H1 (cell line): ENCODE measurements around the gene RBM19. TPM values are rescaled to one million over a fixed set of nuclear protein-coding genes. Genes with fewer than 3 reads are reported as not detected.

Source experiments
- CTCF ChIA-PET: fragments of 300-600 bp; sonication (Branson Sonifier 250); formaldehyde crosslinking; loops from one replicate; lab custom pipeline; 2021; ENCODE audit not compliant: partially characterized antibody; lab: Charles Lee
- POLR2A ChIA-PET: fragments of 300-600 bp; sonication (Branson Sonifier 250); formaldehyde crosslinking; loops from one replicate; lab custom pipeline; 2021; ENCODE audit warnings: inconsistent platforms; ENCODE audit not compliant: partially characterized antibody; lab: Charles Lee
- DNase-seq, 2 experiments: peaks; one replicate each; pipeline versions ENCODE4 v3.0.0 to v3.0.0-alpha.2; 2010 to 2022; ENCODE audit warnings: low spot score in 2 of 2, low read depth in 1 of 2, mixed read lengths in 1 of 2
- FAIRE-seq: peaks from 2 replicates; lab custom pipeline; 2011; peaks lifted over from hg19 to GRCh38; lab: Jason Lieb, UNC
- H2AFZ ChIP-seq: 2 replicates; pipeline ENCODE4 v1.8.1; 2012; ENCODE audit warnings: low read length, inconsistent platforms
- H2AK5ac ChIP-seq: 2 replicates; pipeline ENCODE4 v1.6.1; 2013; ENCODE audit warnings: low read depth, low read length
- H2BK120ac ChIP-seq: replicated peaks from 2 replicates; pipeline ENCODE3; 2013; ENCODE audit warnings: low read depth, low read length, inconsistent platforms
- H2BK12ac ChIP-seq: 2 replicates; pipeline ENCODE4 v1.6.1; 2013; ENCODE audit warnings: low read depth, low read length
- H2BK15ac ChIP-seq: 2 replicates; pipeline ENCODE4 v1.6.1; 2013; ENCODE audit warnings: low read length
- H2BK20ac ChIP-seq: 2 replicates; pipeline ENCODE4 v1.6.1; 2013; ENCODE audit warnings: low read length
- H2BK5ac ChIP-seq: 2 replicates; pipeline ENCODE4 v1.6.1; 2013; ENCODE audit warnings: low read depth, low read length
- H3K14ac ChIP-seq: 2 replicates; pipeline ENCODE4 v1.6.1; 2013; ENCODE audit warnings: inconsistent platforms; ENCODE audit not compliant: insufficient read length
- H3K18ac ChIP-seq: 2 replicates; pipeline ENCODE4 v1.6.1; 2013; ENCODE audit warnings: low read length; ENCODE audit errors: extremely low read depth
- H3K23ac ChIP-seq: 2 replicates; pipeline ENCODE4 v1.6.1; 2013; ENCODE audit warnings: inconsistent platforms; ENCODE audit not compliant: insufficient read length
- H3K23me2 ChIP-seq: 2 replicates; pipeline ENCODE4 v1.6.1; 2013; ENCODE audit warnings: low read depth, low read length
- H3K27ac ChIP-seq: 2 replicates; pipeline ENCODE4 v1.6.1; 2011; ENCODE audit warnings: low read depth, low read length, inconsistent platforms
- H3K27me3 ChIP-seq, 4 experiments: replicated peaks in 1 of 4; 1 replicate in 1 of 4; 2 replicates in 3 of 4; pipeline versions ENCODE4 v1.6.1 to v1.8.1; 2011 to 2013; ENCODE audit warnings: low read length in 3 of 4, mild to moderate bottlenecking in 3 of 4, inconsistent platforms in 2 of 4, mixed read lengths in 2 of 4, moderate library complexity in 1 of 4; ENCODE audit not compliant: control insufficient read depth in 3 of 4, insufficient read depth in 3 of 4; ENCODE audit errors: extremely low read depth in 1 of 4
- H3K36me3 ChIP-seq, 4 experiments: 2 replicates each; pipeline versions ENCODE4 v1.6.1 to v1.8.1; 2011 to 2013; ENCODE audit warnings: mild to moderate bottlenecking in 4 of 4, low read length in 3 of 4, moderate library complexity in 2 of 4, control low read depth in 1 of 4, inconsistent platforms in 1 of 4; ENCODE audit not compliant: insufficient read depth in 4 of 4, control insufficient read depth in 2 of 4
- H3K4ac ChIP-seq: replicated peaks from 2 replicates; pipeline ENCODE3; 2013; ENCODE audit warnings: low read length, low read depth, mixed read lengths, inconsistent platforms; ENCODE audit not compliant: insufficient read length
- H3K4me1 ChIP-seq, 4 experiments: replicated peaks in 1 of 4; 1 replicate in 1 of 4; 2 replicates in 3 of 4; pipeline versions ENCODE4 v1.6.1 to v1.8.1; 2011 to 2013; ENCODE audit warnings: low read length in 3 of 4, inconsistent platforms in 2 of 4, mixed read lengths in 1 of 4; ENCODE audit not compliant: insufficient read depth in 4 of 4, control insufficient read depth in 3 of 4
- H3K4me2 ChIP-seq, 2 experiments: 2 replicates each; pipeline versions ENCODE4 v1.6.1 to v1.8.1; 2011 to 2013; ENCODE audit warnings: low read depth in 2 of 2, low read length in 2 of 2, control low read depth in 1 of 2, inconsistent platforms in 1 of 2, mild to moderate bottlenecking in 1 of 2; ENCODE audit not compliant: insufficient read depth in 1 of 2
- H3K4me3 ChIP-seq, 4 experiments: fragments of 200-600, 300-600 bp in 1 of 4; sonication (generic), shearing (Covaris generic), sonication (Bioruptor Twin) in 1 of 4; 2 replicates each; pipeline versions ENCODE4 v1.5.1 to v1.8.1; 2011 to 2016; ENCODE audit warnings: low read length in 4 of 4, low read depth in 3 of 4, control low read depth in 2 of 4, inconsistent platforms in 2 of 4, mild to moderate bottlenecking in 2 of 4, mixed read lengths in 1 of 4, moderate library complexity in 1 of 4; ENCODE audit not compliant: insufficient read depth in 2 of 4; ENCODE audit errors: extremely low read depth in 1 of 4
- H3K56ac ChIP-seq: replicated peaks from 2 replicates; pipeline ENCODE3; 2013; ENCODE audit warnings: low read depth, mild to moderate bottlenecking, mixed read lengths, low read length, inconsistent platforms; ENCODE audit not compliant: insufficient read length
- H3K79me1 ChIP-seq: 2 replicates; pipeline ENCODE4 v1.6.1; 2013; ENCODE audit warnings: low read depth, low read length, control low read depth
- H3K79me2 ChIP-seq, 2 experiments: 2 replicates each; pipeline versions ENCODE4 v1.6.1 to v1.8.1; 2012 to 2013; ENCODE audit warnings: low read length in 2 of 2, mild to moderate bottlenecking in 2 of 2, inconsistent platforms in 1 of 2; ENCODE audit not compliant: insufficient read depth in 2 of 2, control insufficient read depth in 1 of 2
- H3K9ac ChIP-seq, 4 experiments: replicated peaks in 1 of 4; 1 replicate in 1 of 4; 2 replicates in 3 of 4; pipeline versions ENCODE4 v1.6.1 to v1.8.1; 2011 to 2013; ENCODE audit warnings: low read depth in 3 of 4, low read length in 3 of 4, control low read depth in 2 of 4, mild to moderate bottlenecking in 2 of 4, moderate library complexity in 2 of 4, inconsistent platforms in 1 of 4; ENCODE audit errors: extremely low read depth in 1 of 4
- H3K9me3 ChIP-seq, 2 experiments: 2 replicates each; pipeline versions ENCODE4 v1.6.1 to v1.8.1; 2012 to 2013; ENCODE audit warnings: mild to moderate bottlenecking in 2 of 2, moderate library complexity in 2 of 2, control low read depth in 1 of 2, inconsistent platforms in 1 of 2, low read depth in 1 of 2, low read length in 1 of 2, mixed read lengths in 1 of 2; ENCODE audit not compliant: insufficient read depth in 2 of 2
- H4K20me1 ChIP-seq, 2 experiments: replicated peaks in 1 of 2; 2 replicates each; pipeline versions ENCODE3 to v1.8.1; 2011 to 2013; ENCODE audit warnings: inconsistent platforms in 2 of 2, low read length in 2 of 2, mild to moderate bottlenecking in 1 of 2; ENCODE audit not compliant: insufficient read depth in 2 of 2, control insufficient read depth in 1 of 2
- H4K5ac ChIP-seq: 2 replicates; pipeline ENCODE4 v1.6.1; 2013; ENCODE audit warnings: low read length, low read depth, mixed read lengths, inconsistent platforms; ENCODE audit not compliant: insufficient read length
- H4K8ac ChIP-seq: 2 replicates; pipeline ENCODE4 v1.8.0; 2013; ENCODE audit warnings: mild to moderate bottlenecking, moderate library complexity, low read length, inconsistent platforms; ENCODE audit not compliant: insufficient read depth; ENCODE audit errors: extremely low read depth
- H4K91ac ChIP-seq: replicated peaks from 2 replicates; pipeline ENCODE3; 2013; ENCODE audit warnings: low read length, mixed read lengths, inconsistent platforms; ENCODE audit not compliant: insufficient read length
- EZH2 ChIP-seq: fragments of 200-600 bp; sonication (generic); IDR thresholded peaks from 2 replicates; pipeline ENCODE4 v1.7.1; 2012; ENCODE audit warnings: low read depth, mild to moderate bottlenecking, moderate library complexity, low read length, inconsistent platforms; ENCODE audit not compliant: severe bottlenecking
- WGBS, 2 experiments: shearing (Covaris generic) in 1 of 2; methylation state at CpG; one replicate each; pipeline versions ENCODE4 v1.1.6 to v1.1.7; 2013 to 2015; ENCODE audit warnings: low lambda C conversion rate in 2 of 2, mixed read lengths in 2 of 2, inconsistent platforms in 1 of 2, low coverage in 1 of 2, missing lambda C conversion rate in 1 of 2; ENCODE audit not compliant: insufficient replicate concordance in 2 of 2, insufficient coverage in 1 of 2, insufficient read length in 1 of 2; ENCODE audit errors: extremely low coverage in 1 of 2, missing lambda C conversion rate in 1 of 2; 5-methylcytosine and 5-hydroxymethylcytosine counted together
- polyA plus RNA-seq, 7 experiments: library from polyadenylated mRNA; depleted of rRNA in 3 of 7; stranded (reverse) in 5 of 7; unstranded in 2 of 7; fragments of >200 nt in 5 of 7; fragments of 200-250 nt in 2 of 7; gene quantifications; 1 replicate in 5 of 7; 2 replicates in 1 of 7; 4 replicates in 1 of 7; pipeline versions ENCODE4 v1.2.1 to v1.2.3, GENCODE V29; 2011 to 2013; ENCODE audit warnings: missing spikeins in 2 of 7, mixed read lengths in 2 of 7
- total RNA-seq: library from RNA; stranded (reverse); fragmentation: NEBNext Ultra II Directional; extraction: Animal tissue kit (Norgen Biotek cat#: 25700); gene quantifications from 2 replicates; pipeline ENCODE4 v1.2.1, GENCODE V29; 2021

RBM19 gene
- total and polyA plus RNA-seq, 2 of the 8 experiments (the other 6 are each of a cell fraction or from before 2014, with no cell fraction given): 23.4 to 61.9 TPM

DNA sequence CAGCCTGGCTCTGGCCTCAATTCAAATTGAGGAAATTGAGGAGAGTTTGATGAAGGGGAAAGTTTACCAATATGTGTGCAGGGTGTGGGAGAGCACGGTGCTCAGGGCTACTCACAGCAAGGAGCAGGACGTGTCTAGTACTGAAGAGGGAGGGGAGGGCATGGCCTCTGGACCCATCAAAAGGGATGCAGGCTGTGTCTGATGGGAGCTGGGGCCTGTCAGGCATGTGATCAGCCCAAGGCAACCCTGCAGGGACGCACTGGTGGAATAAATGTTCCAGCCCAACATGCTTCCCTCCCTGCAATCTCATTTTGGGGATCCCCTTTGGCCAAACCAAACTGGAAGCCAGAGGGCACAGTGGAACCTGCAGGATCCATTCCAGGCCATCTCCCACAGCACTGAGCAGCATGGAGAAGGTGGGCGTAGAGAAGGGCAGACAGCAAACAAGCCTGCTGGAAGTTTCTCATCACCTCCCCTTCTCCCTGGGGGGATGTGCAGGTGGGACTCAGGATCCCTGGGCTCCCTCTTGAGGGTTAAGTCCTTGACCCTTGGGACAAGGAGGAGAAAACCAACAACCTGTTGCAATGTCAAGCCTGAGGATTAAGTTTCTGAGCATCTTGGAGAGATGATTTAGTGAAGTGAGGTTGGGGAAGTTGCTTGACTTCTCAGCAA, 17.8 kb upstream of the RBM19 start:
- H3K4ac ChIP-seq: no peak overlapping the region
- peaks cover 0 to 5% (median under 1%) of the 10 kb centered on the region in 4 experiments; a peak in 2 of 7 replicates for H3K27me3 ChIP-seq
- H4K5ac ChIP-seq: no peak overlapping the region
- no peak overlapping the region for H3K27ac ChIP-seq
- no peak overlapping the region for H2BK12ac ChIP-seq
- H4K91ac ChIP-seq: no peak overlapping the region
- H2BK5ac ChIP-seq: no peak overlapping the region
- H2BK15ac ChIP-seq: no peak overlapping the region
- H3K36me3 ChIP-seq: no peaks in the 10 kb centered on the region
- H3K4me2 ChIP-seq: no peak overlapping the region
- no peak overlapping the region for H3K56ac ChIP-seq
- TF ChIP-seq EZH2: no peak
- TF ChIP-seq, all 59 proteins: peak for 0
- Histone ChIP-seq H2BK20ac (no peak overlapping the region), H3K9me3 (0 out of 4 replicates have a peak, but pooled peaks cover 0 to 3% of the 10 kb centered on the region in 2 experiments), H2AFZ (no peak overlapping the region), H3K79me1 (no peaks in the 10 kb centered on the region), H2BK120ac (no peak overlapping the region), H3K79me2 (no peaks in the 10 kb centered on the region), H4K8ac (no peak overlapping the region; the same call in 1 of the 2 replicates), H3K4me3 (no peak overlapping the region), H3K4me1 (no peaks in the 10 kb centered on the region), H3K23ac (no peak overlapping the region), H3K23me2 (no peaks in the 10 kb centered on the region), H3K14ac (no peak overlapping the region), H2AK5ac (no peak overlapping the region), H4K20me1 (no peaks in the 10 kb centered on the region), H3K9ac (no peak overlapping the region), H3K18ac (no peak overlapping the region)
- DNase-seq (no peak), FAIRE-seq (no peak)
- WGBS, 2 experiments: 88% methylated on average over 4 of the region's 4 CpGs; no CpG with 5 or more reads in 1 of the 2 experiments
- CTCF ChIA-PET: interaction anchor here (0.6 to 1.7 kb wide), 5 partner anchors 12 to 647 kb away, joined by 3 to 6 read pairs (median 4); no protein-coding TSS in a partner anchor
- POLR2A ChIA-PET: no interaction called here
